WERI-Rb-1 (cell line): ENCODE data around the gene C11orf24.

Experiments used
- DNase-seq: peaks from one replicate; pipeline ENCODE4 v3.0.0-alpha.2; 2020
- H3K27ac ChIP-seq: fragments of 250-450 bp; sonication (Bioruptor Pico); 2 replicates; pipeline ENCODE4 v1.5.1; 2020; ENCODE audit warnings: mild to moderate bottlenecking, moderate library complexity
- H3K27me3 ChIP-seq: fragments of 250-450 bp; sonication (Bioruptor Pico); 2 replicates; pipeline ENCODE4 v1.5.1; 2021; ENCODE audit warnings: mild to moderate bottlenecking, low read depth, moderate library complexity; ENCODE audit not compliant: insufficient read depth, severe bottlenecking
- H3K36me3 ChIP-seq: fragments of 250-450 bp; sonication (Bioruptor Pico); 2 replicates; pipeline ENCODE4 v1.5.1; 2020; ENCODE audit warnings: mild to moderate bottlenecking, moderate library complexity
- H3K4me3 ChIP-seq: 2 replicates; pipeline ENCODE4 v1.5.1; 2011; ENCODE audit warnings: low read depth, mild to moderate bottlenecking, control low read depth, low read length
- H3K9me3 ChIP-seq: fragments of 250-450 bp; sonication (Bioruptor Pico); 2 replicates; pipeline ENCODE4 v1.5.1; 2021; ENCODE audit warnings: mild to moderate bottlenecking, moderate library complexity; ENCODE audit not compliant: severe bottlenecking
- TF ChIP-seq, protein P1 (sequence below): IDR thresholded peaks from 2 replicates; pipeline ENCODE4 v1.5.1; 2011; ENCODE audit warnings: low read depth, mild to moderate bottlenecking, control low read depth, inconsistent platforms, low read length

C11orf24 gene

DNA sequence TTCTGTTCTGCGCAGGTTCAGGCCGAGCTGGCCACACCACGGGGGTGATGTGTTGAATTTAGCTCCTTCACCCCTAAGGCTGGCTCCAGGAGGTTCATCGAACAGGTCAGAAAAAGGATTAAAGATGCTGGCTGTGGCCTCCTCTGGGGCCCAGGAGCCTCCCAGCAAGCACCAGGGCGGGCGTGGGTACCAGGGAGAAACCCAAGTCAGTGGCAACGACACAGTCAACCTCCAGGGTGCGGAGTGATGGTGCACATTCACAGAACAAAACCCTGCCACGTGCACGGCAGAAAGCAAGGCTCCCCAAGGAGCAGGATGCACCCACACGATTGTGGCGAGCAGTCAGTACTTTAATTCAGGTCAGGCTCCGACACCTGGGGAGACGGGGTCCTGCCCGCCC is 10.8 kb downstream of the C11orf24 start:
- H3K4me3 ChIP-seq: no peak overlapping the region
- no peak overlapping the region for H3K27ac ChIP-seq
- H3K9me3 ChIP-seq: no peaks in the 10 kb centered on the region
- TF ChIP-seq, protein P1, sequence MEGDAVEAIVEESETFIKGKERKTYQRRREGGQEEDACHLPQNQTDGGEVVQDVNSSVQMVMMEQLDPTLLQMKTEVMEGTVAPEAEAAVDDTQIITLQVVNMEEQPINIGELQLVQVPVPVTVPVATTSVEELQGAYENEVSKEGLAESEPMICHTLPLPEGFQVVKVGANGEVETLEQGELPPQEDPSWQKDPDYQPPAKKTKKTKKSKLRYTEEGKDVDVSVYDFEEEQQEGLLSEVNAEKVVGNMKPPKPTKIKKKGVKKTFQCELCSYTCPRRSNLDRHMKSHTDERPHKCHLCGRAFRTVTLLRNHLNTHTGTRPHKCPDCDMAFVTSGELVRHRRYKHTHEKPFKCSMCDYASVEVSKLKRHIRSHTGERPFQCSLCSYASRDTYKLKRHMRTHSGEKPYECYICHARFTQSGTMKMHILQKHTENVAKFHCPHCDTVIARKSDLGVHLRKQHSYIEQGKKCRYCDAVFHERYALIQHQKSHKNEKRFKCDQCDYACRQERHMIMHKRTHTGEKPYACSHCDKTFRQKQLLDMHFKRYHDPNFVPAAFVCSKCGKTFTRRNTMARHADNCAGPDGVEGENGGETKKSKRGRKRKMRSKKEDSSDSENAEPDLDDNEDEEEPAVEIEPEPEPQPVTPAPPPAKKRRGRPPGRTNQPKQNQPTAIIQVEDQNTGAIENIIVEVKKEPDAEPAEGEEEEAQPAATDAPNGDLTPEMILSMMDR: no peak
- DNase-seq: no peak
- peaks cover 31% of the 10 kb centered on the region for H3K36me3 ChIP-seq
- H3K27me3 ChIP-seq: no peaks in the 10 kb centered on the region

DNA sequence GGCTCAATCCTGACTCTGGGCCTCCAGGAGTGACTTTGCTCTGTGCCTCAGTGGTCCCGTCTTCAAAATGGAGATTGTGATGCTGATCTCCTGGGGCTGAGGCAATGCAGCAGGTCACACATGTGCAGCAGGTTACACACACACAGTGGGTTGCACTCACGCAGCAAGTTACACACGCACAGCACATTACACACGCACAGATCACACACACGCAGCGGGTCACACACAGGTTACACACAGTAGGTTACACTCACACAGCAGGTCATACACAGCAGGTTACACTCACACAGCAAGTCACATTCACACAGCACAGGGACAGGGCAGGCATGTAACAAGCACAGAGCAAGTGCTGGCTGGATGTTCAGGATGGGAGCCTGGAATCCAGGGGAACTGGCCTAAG is 11.3 kb downstream of the C11orf24 start:
- Histone ChIP-seq H3K27ac (no peak overlapping the region), H3K27me3 (no peaks in the 10 kb centered on the region), H3K9me3 (no peaks in the 10 kb centered on the region), H3K36me3 (peaks cover 27% of the 10 kb centered on the region), H3K4me3 (no peak overlapping the region)
- TF ChIP-seq, protein P1: no peak
- DNase-seq: no peak

DNA sequence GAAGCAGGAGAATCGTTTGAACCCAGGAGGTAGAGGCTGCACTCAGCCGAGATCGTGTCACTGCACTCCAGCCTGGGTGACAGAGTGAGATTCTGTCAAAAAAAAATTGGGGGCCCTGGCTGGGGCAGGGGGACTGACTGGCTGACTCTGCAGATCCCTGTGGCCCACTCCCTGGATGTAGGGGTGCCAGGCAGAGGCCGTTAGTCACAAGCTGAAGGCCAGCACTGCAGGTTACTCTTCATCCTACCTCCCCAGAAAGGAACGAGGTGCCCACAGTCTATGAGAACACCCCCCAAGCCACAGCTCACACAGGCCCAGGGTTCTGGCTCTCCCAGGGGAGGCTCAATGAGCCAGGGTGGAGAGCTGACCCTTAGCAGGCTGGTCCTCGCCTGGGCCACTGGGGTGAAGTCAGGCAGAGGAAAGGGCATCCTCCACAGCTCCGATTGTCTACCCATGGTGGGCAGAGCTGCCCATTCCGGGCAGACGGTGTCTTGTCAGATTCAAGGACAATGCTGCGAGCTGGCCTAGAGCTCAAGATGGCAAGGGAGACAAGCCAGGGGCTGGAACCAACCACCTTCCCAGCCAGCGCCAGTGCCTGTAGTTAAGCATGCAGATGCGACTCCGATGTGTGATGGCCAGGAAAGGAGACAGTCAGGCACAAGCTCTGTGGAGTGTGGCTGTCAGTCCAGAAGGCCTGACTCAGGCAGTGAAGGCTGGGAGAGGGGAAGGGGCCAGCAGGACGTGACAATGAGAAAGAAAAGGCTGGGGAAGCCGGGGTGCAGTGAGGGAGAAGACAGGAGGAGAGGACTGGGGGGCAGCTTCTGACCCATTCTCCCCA is 12.4 kb downstream of the C11orf24 start:
- TF ChIP-seq, protein P1: no peak
- Histone ChIP-seq H3K9me3 (no peaks in the 10 kb centered on the region), H3K36me3 (peaks cover 21% of the 10 kb centered on the region), H3K27ac (no peak overlapping the region), H3K4me3 (no peak overlapping the region), H3K27me3 (no peaks in the 10 kb centered on the region)
- no peak for DNase-seq

DNA sequence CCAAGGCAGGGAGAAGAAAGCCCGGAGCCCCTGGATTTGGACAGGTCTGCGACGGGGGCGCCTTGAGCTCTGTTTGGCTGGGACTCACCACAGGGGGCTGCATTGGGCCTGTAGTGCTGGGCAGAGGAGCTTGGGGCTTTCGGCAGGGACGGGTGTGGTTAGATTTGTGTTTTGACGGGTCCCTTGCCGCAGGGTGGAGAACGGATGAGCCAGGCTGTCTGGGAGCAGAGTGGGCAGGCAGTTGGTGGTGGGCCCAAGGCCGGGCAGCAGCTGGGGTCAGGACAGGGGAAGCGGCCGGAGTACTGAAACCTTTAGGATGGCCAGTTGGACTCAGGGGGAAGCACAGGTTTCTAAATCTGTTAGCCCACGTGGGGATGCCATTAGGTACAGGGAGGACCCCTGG is 13.4 kb downstream of the C11orf24 start:
- no peaks in the 10 kb centered on the region for H3K9me3 ChIP-seq
- no peak overlapping the region for H3K4me3 ChIP-seq
- H3K36me3 ChIP-seq: peaks cover 18% of the 10 kb centered on the region
- no peak overlapping the region for H3K27ac ChIP-seq
- TF ChIP-seq, protein P1: no peak
- no peaks in the 10 kb centered on the region for H3K27me3 ChIP-seq
- DNase-seq: no peak

DNA sequence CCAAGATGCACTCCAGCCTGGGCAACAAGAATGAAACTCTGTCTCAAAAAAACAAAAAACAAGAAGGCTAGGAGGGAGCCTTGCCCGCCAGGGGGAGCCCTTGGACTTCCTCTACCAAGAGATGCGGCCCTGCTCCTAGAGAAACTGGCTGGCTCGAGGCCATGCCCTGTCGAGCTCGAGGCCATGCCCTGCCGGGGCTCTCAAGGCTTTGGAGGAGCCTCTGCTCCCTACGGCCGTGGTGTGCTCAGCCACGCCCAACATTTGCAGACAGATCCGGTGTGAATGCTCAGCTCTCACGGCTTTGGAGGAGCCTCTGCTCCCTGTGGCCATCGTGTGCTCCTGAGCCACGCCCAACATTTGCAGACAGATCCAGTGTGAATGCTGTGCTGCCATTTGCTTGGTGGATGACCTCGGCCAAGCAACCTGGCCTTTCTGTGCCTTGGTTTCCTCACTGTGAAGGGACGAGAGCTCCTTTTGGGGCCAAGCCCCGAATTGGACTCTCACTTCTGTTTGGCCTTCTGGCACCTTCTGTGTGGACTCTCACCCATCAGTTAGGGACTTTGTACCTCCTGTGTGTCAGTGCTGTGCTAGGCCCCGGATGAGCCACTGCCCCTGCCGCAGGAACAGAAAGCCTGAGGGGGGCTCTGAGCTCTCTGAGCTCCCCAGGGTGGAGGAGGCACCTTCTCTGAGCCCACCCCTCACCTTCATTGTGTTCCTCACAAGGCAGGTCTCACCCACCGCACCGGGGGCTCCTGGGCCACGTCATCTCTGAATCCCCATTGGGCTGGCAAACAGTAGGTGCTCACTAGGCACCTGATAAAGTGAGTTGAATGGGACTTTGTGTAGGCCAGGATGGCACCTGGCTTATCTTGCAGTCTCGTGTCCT is 14.1 kb downstream of the C11orf24 start:
- Histone ChIP-seq H3K27me3 (no peaks in the 10 kb centered on the region), H3K27ac (no peak overlapping the region), H3K4me3 (no peak overlapping the region), H3K36me3 (peaks cover 13% of the 10 kb centered on the region), H3K9me3 (no peaks in the 10 kb centered on the region)
- TF ChIP-seq, protein P1: peak; percentile 86
- DNase-seq: peak; percentile 94
